ENCODE results near the gene CERCAM. TPM values are rescaled to one million over a fixed set of nuclear protein-coding genes. Genes with fewer than 3 reads are reported as not detected.
A peak's percentile ranks its signal among the peaks of the same experiment; 100 is the strongest.
"Not testable (repeated sequence)": the region's sequence is repeated elsewhere in the genome, so short reads cannot be mapped to it uniquely, and the experiment has no call there.

CERCAM gene
- total RNA-seq, 2 donors from 2014 or later: 19.1 to 22.8 TPM

DNA sequence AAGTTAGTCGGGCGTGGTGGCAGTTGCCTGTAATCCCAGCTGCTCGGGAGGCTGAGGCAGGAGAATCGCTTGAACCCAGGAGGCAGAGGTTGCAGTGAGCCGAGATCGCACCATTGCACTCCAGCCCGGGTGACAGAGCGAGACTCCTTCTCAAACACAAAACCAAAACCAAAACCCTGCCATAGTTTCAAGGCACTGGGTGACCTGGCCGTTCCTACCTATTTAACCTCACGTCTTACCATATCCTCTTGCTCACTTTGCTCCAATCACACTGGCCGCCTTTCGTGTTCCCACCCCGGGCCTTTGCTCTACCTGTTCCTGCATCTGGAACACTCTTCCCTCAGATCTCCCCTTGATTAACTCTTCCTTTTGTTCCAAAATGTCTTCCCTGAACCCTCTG is 6.9 kb upstream of the CERCAM start:
- not testable (repeated sequence) for DNase-seq, ATAC-seq
- intact Hi-C loops (cut with DNase I): loop anchor here in 1 of 2 donors (5.0 to 10.0 kb wide), 2 partner anchors 51 to 119 kb away; no protein-coding TSS in a partner anchor

DNA sequence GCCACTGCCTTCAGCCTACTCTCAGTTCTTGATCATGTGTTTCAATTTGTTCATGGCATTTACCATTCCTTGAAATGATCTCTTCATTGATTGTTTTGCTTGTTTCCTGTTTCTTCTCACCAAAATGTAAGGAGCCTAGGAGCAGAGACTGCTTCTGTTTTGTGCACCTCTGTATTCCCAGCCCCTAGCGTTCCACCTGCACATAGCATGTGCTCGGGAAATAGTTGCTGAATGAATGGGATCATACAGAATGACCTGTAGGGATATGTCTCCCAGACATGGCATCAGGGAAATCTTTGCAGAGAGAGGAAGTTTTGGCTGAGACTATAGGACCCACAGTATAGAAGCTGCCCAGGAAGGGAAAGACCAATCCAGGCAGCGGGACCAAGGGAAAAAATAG is 6.2 kb upstream of the CERCAM start:
- ATAC-seq (no peak), DNase-seq (no peak)
- intact Hi-C loops (cut with DNase I): loop anchor here in 1 of 2 donors (5.0 to 10.0 kb wide), 2 partner anchors 52 to 120 kb away; no protein-coding TSS in a partner anchor

DNA sequence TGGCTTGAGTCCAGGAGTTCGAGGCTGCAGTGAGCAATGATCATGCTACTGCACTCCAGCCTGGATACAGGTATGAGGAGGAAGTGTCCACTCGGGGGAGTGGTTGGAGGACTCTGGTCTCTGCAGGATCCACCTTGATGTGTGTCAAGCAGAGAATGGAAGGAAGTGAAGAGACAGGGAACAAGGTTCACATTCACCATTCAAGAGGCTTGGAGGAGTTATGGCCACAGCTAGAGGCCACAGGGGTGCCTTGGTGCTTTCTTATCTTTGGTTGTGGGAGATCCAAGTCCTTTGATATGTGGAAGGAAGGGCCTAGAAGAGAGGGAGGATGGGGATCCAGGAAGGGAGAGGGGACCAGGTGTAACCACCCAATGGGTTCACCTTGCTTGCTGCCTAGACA is 5.4 kb upstream of the CERCAM start:
- intact Hi-C loops (cut with DNase I): loop anchor here in 1 of 2 donors (10.0 kb wide), 1 partner anchor 120 kb away; no protein-coding TSS in a partner anchor
- DNase-seq (no peak), ATAC-seq (no peak)

DNA sequence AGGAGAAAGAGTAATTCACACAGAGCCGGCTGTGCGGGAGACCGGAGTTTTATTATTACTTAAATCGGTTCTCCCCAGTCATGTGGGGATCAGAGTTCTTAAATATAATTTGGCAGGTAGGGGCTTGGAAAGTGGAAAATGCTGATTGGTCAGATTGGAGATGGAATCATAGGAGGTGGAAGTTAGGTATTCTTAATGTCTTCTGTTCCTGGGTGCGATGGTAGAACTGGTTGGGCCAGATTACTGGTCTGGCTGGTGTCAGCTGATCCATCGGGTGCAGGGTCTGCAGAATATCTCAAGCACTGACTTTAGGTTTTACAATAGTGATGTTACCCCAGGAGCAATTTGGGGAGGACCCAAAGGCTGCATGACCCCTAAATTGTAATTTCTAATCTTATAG is 4.6 kb upstream of the CERCAM start:
- no peak for DNase-seq
- intact Hi-C loops (cut with DNase I): loop anchor here in 1 of 2 donors (10.0 kb wide), 1 partner anchor 121 kb away; no protein-coding TSS in a partner anchor
- ATAC-seq: no peak

DNA sequence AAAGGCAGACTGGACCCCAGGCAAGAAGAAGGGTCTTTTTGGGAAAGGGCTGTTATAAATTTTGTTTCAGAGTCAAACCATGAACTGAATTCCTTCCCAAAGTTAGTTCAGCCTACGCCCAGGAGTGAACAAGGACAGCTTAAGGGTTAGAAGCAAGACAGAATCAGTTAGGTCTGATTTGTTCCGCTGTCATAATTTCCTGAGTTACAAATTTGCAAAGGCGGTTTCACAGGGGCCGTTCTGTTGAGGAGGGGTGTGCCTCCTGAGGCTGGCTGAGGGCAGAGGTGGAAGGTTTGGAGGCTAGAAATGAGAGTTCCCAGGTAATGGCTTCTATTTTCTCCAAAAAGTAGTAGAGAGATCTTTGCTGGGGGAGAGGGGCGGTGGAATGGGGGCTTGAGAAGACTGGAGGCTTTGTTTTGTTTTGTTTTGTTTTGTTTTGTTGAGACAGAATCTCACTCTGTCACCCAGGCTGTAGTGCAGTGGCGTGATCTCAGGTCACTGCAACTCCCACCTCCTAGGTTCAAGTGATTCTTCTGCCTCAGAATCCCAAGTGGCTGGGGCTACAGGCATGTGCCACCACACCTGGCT is 4.1 kb upstream of the CERCAM start:
- intact Hi-C loops (cut with DNase I): loop anchor here in 1 of 2 donors (10.0 kb wide), 1 partner anchor 122 kb away; no protein-coding TSS in a partner anchor
- ATAC-seq (no peak), DNase-seq (no peak)

DNA sequence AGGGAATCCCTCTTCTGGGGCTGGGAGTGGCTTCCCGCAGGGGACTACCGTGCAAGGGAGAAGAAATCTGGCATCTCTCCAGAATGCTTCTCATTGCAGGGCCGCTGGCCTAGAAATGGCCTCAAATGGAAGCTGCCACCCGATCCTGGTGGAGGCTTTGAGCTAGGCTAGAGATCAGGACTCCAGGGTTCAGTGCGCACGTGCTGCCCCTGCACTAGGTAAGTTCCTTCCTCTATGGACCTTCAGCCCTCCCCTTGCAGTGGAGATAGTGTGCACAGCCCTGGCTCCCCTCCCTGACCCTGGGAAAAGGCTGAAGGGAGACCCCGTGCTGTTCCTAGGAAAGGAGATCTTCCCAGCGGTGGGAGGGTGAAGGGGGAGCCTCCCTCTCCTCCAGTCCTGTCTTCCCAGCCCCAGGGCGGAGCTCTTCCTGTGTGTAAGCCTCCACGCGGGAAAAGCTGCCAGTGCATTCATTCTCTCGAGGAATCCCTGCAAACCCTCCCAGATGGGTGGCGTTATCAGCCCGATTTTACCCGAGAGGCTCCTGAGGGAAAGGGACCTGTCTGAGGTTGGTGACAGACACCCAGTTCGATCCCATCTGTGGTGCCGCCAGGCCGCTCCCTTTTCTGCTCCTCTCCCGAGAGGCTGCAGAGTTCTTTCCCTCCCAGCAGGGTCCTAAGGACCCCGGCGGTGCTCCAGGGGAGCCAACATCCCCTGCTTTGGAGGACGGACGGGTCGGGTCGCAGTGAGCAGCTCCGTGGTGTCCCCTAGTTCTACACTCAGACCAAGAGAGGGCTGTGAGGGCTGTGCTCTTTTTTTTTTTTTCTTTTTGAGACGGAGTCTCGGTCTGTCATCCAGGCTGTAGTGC is 1.4 kb upstream of the CERCAM start:
- no peak for ATAC-seq
- DNase-seq: no peak
- intact Hi-C loops (cut with DNase I): loop anchor here in 1 of 2 donors (10.0 kb wide), 1 partner anchor 124 kb away; no protein-coding TSS in a partner anchor

DNA sequence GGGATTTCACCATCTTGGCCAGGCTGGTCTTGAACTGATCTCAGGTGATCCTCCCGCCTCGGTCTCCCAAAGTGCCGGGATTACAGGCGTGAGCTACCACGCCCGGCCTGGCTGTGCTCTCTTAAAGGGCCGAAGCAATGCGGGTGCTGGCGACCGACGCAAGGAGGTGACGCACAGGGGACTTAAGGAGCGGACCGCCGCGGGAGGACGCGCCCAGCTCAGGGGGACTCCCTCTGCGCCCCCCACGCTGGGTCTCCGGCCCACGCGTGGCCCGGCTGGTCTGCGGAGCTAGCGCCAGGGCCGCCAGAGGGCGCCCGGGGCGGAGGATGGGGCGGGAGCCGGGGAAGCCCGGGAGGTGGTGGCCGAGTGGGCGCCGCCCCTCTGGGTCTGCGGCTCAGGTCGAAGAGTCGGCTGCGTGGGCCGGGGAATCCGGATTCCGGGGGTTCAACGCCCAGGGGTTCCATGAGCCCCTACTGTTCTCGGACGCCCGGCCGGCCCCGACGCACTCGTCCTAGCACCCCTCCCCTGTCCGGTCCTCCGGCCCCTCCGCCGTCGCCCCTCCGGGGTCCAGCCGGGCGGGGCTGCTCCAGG is 502 bp upstream of the CERCAM start:
- intact Hi-C loops (cut with DNase I): no loop called here
- ATAC-seq: peak; percentile 93 to 94
- peak; percentile 81 for DNase-seq

DNA sequence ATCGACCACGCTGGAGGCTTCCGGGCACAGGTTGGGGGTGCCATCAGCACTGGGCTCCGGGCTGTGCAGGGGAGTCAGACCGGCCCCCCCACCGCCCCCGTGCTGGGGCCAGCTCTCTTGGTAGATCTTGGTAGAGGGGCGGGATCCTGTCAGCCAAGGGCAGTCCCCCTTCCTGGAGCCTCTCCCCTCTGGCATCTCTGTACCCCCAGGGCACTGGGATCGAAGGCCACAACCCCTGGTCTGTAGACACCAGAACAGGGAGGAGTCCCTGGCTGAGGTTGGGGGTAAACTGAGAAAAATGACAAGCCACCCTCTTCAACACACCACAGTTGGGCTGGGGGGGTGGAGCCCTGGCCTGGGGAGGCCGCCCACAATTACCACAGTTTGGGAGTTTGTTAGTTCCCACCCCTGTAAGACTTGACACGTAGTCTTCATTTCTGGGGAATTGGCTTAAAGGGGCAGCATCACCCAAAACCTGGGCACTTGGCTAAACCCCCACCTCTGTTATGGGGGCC is 882 bp downstream of the CERCAM start:
- DNase-seq: no peak
- intact Hi-C loops (cut with DNase I): no loop called here
- peak; percentile 2 to 27 for ATAC-seq

DNA sequence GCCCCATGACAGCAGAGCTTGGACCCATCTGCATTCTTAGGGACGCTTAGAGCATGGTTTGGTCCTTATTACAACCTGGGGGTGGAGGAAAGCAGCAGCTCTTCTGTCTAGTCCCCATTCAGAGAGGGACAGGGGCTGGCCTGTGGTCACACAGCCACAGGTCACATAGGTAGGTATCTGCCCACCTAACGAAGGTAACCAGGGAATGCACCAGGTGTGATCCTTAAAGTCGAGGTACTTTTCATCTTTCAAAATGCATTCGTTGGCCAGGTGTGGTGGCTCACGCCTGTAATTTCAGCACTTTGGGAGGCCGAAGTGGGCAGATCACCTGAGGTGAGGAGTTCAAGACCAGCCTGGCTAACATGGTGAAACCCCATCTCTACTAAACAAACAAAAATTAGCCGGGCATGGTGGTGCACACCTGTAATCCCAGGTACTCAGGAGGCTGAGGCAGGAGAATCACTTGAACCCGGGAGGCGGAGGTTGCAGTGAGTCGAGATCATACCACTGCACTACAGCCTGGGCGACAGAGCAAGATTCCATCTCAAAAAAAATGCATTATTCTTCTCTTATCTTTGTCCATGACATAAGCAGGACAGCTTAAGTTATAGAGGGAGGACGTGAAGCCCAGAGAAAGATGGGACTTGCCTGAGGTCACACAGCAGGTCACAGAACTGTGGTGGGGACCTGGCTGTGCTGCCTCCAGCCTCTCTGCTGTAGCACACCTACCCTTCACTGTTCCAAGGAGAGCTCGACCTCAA is 1.5 kb downstream of the CERCAM start:
- ATAC-seq; DNase-seq; intact Hi-C loops (cut with DNase I): not testable (repeated sequence)

DNA sequence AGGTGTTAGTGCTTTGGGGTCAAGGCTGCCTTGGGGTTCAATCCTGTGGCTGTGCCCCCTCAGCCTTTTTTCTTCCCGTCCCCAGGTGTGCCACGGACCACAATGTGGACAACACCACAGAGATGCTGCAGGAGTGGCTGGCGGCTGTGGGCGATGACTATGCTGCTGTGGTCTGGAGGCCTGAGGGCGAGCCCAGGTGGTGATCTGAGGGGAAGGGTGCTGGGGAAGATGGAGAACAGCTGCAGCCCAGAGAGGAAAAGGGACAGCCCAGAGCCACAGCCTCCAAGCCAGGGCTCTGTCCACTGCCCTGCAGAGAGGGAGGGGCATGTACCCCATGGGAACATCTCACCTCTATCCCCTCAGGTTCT is 2.1 kb downstream of the CERCAM start:
- DNase-seq (no peak), ATAC-seq (no peak)
- intact Hi-C loops (cut with DNase I): no loop called here

DNA sequence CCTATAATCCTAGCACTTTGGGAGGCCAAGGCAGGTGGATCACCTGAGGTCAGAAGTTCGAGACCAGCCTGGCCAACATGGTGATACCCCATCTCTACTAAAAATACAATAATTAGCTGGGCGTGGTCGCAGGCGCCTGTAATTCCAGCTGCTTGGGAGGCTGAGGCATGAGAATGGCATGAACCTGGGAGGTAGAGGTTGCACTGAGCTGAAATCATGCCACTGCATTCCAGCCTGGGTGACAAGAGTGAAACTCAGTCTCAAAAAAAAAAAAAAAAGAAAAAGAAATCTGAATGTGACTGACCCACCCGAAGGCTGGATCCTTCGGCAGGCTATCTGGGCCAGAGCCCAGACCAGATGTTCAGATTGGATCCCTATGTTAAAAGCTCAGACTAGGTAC is 2.7 kb downstream of the CERCAM start:
- DNase-seq; intact Hi-C loops (cut with DNase I); ATAC-seq: not testable (repeated sequence)

DNA sequence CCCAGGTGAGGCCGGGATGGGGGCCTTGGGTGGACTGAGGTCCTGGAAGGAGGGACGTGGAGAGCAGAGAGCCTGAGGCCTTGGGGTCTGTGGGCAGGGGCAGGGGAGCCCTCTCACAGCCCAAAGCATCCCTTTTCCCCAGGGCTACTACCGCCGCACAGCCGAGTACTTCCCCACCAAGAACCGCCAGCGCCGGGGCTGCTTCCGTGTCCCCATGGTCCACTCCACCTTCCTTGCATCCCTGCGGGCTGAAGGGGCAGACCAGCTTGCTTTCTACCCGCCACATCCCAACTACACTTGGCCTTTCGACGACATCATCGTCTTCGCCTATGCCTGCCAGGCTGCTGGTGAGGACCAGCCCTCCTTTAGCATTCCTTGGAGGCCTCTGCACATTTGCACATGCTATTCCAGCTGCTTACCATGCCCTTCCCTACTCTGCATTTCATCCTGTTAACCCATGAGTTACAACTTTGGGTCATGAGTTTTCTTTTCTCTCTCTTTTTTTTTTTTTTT is 3.7 kb downstream of the CERCAM start:
- no peak for DNase-seq
- no peak for ATAC-seq
- intact Hi-C loops (cut with DNase I): no loop called here

DNA sequence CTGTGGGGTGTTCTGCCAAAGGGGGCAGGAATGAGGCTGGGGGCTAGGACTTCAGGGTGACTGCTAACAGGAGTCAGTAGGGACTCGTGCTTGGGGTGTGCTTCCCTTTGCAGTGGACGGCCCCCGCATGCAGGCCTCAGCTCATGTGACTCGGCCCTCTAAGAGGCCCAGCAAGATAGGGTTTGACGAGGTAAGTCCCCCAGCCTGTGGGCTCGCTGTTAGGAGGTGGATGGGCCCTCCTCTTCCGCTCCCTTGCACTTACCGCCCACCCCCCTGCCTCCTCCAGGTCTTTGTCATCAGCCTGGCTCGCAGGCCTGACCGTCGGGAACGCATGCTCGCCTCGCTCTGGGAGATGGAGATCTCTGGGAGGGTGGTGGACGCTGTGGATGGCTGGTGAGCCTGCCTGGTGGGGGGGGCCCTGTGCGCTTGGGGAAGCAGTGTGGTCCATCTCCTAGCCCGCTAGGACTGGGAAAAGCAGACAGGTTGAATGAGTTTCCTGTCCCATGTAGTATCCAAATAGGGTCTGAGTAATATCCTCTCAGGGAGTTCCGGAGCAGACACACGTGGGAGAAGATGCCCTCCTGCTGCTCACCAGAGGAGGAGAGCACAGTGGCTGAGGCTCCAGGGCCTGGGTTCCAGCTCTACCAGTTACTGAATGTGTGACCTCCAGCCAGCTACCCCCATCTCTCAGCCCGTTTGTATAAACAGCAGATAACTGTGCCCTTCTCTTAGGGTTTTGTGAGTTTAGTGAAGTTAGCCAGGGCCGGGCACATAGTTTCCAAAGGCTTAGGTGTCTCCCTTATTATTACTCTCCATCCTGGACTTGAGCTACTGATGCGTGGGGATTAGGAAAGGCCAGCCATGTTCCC is 8.2 kb downstream of the CERCAM start:
- intact Hi-C loops (cut with DNase I): no loop called here
- no peak for ATAC-seq
- no peak for DNase-seq

DNA sequence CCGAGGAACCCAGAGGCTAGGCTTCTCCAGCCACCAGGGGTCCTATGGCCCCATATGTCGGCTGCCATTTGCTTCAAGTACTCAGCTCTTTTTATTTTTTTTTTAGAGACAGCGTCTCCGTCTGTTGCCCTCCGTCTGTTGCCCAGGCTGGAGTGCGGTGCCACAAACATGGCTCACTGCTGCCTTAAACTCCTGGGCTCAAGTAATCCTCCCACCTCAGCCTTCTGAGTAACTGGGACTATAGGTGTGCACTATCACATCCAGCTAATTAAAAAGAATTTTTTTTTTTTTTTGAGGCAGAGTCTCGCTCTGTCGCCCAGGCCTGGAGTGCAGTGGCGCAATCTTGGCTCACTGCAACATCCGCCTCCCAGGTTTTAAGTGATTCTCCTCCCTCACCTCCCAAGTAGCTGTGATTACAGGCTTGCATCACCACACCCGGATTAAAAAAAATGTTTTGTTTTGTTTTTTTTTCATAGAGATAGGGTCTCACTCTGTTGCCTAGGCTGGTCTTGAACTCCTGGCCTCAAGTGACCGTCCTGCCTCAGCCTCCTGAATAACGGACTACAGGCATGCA is 8.9 kb downstream of the CERCAM start:
- no peak for ATAC-seq
- intact Hi-C loops (cut with DNase I): no loop called here
- no peak for DNase-seq

DNA sequence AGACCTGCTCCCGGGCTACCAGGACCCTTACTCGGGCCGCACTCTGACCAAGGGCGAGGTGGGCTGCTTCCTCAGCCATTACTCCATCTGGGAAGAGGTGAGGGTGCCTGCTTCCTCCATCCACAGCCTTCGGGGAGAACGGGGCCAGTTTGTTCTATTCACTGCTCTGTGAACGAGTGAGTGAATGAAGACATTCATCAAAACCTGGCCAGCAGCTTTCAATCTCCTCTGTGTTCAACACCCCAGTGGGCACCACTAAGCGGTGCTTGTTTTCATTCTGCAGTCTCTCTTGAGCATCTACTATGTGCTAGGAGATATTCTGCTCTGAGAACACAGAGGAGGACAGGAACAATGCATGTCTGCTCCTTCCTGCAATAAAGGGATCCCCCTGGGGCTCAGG is 10.6 kb downstream of the CERCAM start:
- intact Hi-C loops (cut with DNase I): no loop called here
- DNase-seq: no peak
- ATAC-seq: no peak

DNA sequence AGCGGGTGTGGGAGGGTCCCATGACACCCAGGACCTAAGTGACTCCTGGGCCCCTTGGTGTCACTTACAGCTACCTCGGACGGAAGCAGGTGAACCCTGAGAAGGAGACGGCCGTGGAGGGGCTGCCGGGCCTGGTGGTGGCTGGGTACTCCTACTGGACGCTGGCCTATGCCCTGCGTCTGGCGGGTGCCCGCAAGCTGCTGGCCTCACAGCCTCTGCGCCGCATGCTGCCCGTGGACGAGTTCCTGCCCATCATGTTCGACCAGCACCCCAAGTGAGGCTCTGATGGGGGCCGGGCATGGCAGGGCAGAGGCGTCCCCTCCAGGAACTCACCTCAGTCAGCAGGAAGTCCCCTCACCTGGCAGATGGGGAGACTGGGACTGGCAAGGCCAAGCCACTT is 13.7 kb downstream of the CERCAM start:
- intact Hi-C loops (cut with DNase I): no loop called here
- ATAC-seq: no peak
- DNase-seq: no peak

DNA sequence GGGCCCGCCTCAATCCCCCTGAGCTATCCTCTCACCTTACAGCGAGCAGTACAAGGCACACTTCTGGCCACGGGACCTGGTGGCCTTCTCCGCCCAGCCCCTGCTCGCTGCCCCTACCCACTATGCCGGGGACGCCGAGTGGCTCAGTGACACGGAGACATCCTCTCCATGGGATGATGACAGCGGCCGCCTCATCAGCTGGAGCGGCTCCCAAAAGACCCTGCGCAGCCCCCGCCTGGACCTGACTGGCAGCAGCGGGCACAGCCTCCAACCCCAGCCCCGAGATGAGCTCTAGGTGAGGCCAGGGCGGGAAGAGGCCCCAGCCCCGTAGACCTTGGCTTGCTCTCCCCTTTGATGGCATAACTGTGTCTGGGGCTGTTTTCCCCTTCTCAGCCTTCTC is 15.0 kb downstream of the CERCAM start:
- ATAC-seq (no peak), DNase-seq (no peak)
- intact Hi-C loops (cut with DNase I): no loop called here
